WTC11 (cell line): Measurements from ENCODE around the gene CMTM1.
"Not testable (repeated sequence)": the region's sequence is repeated elsewhere in the genome, so short reads cannot be mapped to it uniquely, and the experiment has no call there.

ENCODE experiments used
- ATF2 ChIP-seq: sonication (generic); formaldehyde crosslinking; IDR thresholded peaks from 2 replicates; pipeline ENCODE4 v1.8.1; 2022; ENCODE audit warnings: low read depth, missing genetic modification reagents, borderline replicate concordance
- CTCF ChIP-seq: fragments of 200-600 bp; IDR thresholded peaks from 2 replicates; pipeline ENCODE4 v1.8.0; 2022; ENCODE audit warnings: antibody characterized with exemption
- ESRRA ChIP-seq: sonication (generic); formaldehyde crosslinking; IDR thresholded peaks from 2 replicates; pipeline ENCODE4 v1.8.1; 2022; ENCODE audit warnings: mild to moderate bottlenecking, missing genetic modification reagents, borderline replicate concordance
- NR2C2 ChIP-seq: sonication (generic); formaldehyde crosslinking; IDR thresholded peaks from 2 replicates; pipeline ENCODE4 v1.8.0; 2022; ENCODE audit warnings: mild to moderate bottlenecking, missing genetic modification reagents
- OVOL2 ChIP-seq: fragments of 250-450 bp; sonication (Bioruptor Pico); IDR thresholded peaks from 2 replicates; pipeline ENCODE4 v1.9.0; 2021; ENCODE audit warnings: mild to moderate bottlenecking, borderline replicate concordance
- SP1 ChIP-seq: sonication (generic); formaldehyde crosslinking; conservative IDR thresholded peaks from 2 replicates; pipeline ENCODE4 v1.8.1; 2022; ENCODE audit warnings: missing genetic modification reagents
- USF2 ChIP-seq: sonication (generic); formaldehyde crosslinking; IDR thresholded peaks from 2 replicates; pipeline ENCODE4 v1.8.1; 2023; ENCODE audit warnings: mild to moderate bottlenecking, missing genetic modification reagents, moderate library complexity

- not testable (repeated sequence) for TF ChIP-seq NR2C2; ATF2 (CRISPR knock-in tag); ESRRA (CRISPR knock-in tag); USF2 (CRISPR knock-in tag); CTCF; OVOL2 (CRISPR knock-in tag); SP1 (CRISPR knock-in tag)
Measured at GRCh38 chr16:66596559-66596958, 30.3 kb downstream of the CMTM1 start.
